T-helper 1 cell treated with Interleukin-12 subunit alpha and Interleukin-12 subunit beta and Interleukin-4 antibody, amounts not matched to agents 30 μg/mL and 1 μg/mL, for 36 hours (primary cell): ENCODE results near the gene PHRF1.
A peak's percentile ranks its signal among the peaks of the same experiment; 100 is the strongest.

ENCODE experiments used
- H3K27ac Mint-ChIP-seq: one replicate; pipeline ENCODE4 v1.8.0; 2021; ENCODE audit warnings: mild to moderate bottlenecking, mixed read lengths
- H3K27me3 Mint-ChIP-seq: one replicate; pipeline ENCODE4 v1.8.0; 2021; ENCODE audit warnings: low read depth, mixed read lengths
- H3K36me3 Mint-ChIP-seq: one replicate; pipeline ENCODE4 v1.8.0; 2021; ENCODE audit warnings: low read depth, mixed read lengths
- H3K4me1 Mint-ChIP-seq: one replicate; pipeline ENCODE4 v1.8.0; 2021; ENCODE audit warnings: low read depth, mixed read lengths
- H3K4me3 Mint-ChIP-seq: one replicate; pipeline ENCODE4 v1.8.0; 2021; ENCODE audit warnings: mild to moderate bottlenecking, moderate library complexity, mixed read lengths
- H3K9me3 Mint-ChIP-seq: one replicate; pipeline ENCODE4 v1.8.0; 2021; ENCODE audit warnings: mixed read lengths

Gene PHRF1

GRCh38 chr11:624705-625635 lies 48.7 kb downstream of the PHRF1 start, which contains the start of gene CDHR5:
Gene CDHR5 (minus strand): TSS chr11:624955. CDS start chr11:624902, 53 bp downstream.
- H3K4me1 Mint-ChIP-seq: peaks cover 16% of the 10 kb centered on the region
- H3K4me3 Mint-ChIP-seq: no peak within 1 kb of the TSS
- H3K27ac Mint-ChIP-seq: no peak within 1 kb of the TSS
- peaks cover 23% of the 10 kb centered on the region for H3K27me3 Mint-ChIP-seq
- no peaks in the 10 kb centered on the region for H3K9me3 Mint-ChIP-seq
- H3K36me3 Mint-ChIP-seq: peaks cover 1% of the 10 kb centered on the region

DNA sequence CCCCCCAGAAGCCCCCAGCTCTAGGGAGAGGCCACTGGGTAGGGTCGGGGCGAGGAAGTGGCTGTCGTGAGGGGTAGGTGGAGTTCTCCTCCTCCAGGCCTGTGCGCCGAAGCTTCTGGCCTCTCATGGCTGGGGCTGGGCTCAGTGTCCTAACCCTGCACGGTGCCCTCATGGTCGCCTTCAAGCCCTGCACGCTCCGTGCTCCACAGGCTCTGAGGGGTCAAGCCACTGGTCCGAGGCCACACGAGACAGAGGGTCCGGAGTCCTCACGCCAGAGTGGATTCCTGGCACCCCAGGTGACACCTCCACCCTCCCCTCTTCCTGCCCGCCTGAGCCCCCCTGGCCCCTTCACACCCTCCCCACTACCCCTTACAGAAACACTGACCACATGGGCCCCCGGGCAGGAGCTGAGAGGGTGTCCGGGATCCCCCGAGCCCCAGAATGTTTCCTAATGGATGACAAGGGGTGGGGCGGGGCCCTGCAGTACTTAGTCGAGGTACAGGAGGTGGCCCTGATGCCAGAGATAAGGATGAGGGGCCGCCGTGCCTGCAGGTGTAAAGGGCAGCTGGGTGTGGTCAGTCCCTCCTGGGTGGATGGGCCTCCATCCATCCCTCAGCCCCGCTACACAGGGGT lies 49.5 kb downstream of the PHRF1 start:
- Mint-ChIP-seq H3K4me1 (peaks cover 16% of the 10 kb centered on the region), H3K4me3 (no peak overlapping the region), H3K27me3 (peaks cover 23% of the 10 kb centered on the region), H3K36me3 (peaks cover 1% of the 10 kb centered on the region), H3K27ac (no peak overlapping the region), H3K9me3 (no peaks in the 10 kb centered on the region)

- Mint-ChIP-seq H3K36me3 (peaks cover 1% of the 10 kb centered on the region), H3K27me3 (peaks cover 23% of the 10 kb centered on the region), H3K4me3 (no peak within 1 kb of the TSS), H3K9me3 (no peaks in the 10 kb centered on the region), H3K4me1 (peaks cover 16% of the 10 kb centered on the region), H3K27ac (no peak within 1 kb of the TSS)
Measured at GRCh38 chr11:626475-627307, 50.4 kb downstream of the PHRF1 start, which contains the start of gene SCT. Gene SCT (minus strand): TSS chr11:627181. CDS start chr11:627143, 38 bp downstream.

DNA sequence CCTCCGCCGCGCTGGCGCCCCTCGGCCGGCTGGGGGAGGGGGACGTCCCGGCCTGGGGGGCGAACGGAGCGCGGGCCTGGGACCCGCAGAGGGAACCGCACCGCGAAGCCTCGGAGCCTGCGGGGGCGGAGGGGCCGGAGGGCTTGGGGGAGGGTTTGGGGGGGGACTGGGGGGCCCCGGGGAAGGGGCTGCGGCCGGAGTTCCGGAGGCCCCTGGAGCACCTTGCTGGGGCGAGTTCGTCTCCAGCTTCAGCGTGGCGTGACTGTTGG lies 51.0 kb downstream of the PHRF1 start:
- Mint-ChIP-seq H3K36me3 (peaks cover 1% of the 10 kb centered on the region), H3K4me1 (peaks cover 16% of the 10 kb centered on the region), H3K4me3 (no peak overlapping the region), H3K9me3 (no peaks in the 10 kb centered on the region), H3K27ac (no peak overlapping the region), H3K27me3 (peaks cover 23% of the 10 kb centered on the region)

DNA sequence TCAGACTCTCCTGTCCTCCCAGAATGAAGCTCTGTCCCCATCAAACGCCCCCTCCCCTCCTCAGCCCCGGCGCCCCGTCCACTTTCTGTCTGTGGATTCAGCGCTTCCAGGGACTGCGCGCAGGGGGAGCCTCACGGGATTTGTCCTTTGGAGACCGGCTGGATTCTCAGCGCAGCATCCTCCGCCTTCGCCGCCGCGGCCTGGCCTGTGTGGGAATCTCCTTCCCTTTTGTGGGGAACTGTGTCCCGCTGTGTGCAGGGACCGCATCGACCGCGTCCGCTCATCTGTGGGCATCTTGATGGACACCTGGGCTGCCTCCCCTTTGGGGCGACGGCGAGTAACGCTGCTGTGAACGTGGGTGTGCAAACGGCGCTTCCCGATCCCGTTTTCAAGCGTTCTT lies 51.8 kb downstream of the PHRF1 start:
- H3K27ac Mint-ChIP-seq: no peak overlapping the region
- H3K36me3 Mint-ChIP-seq: peaks cover 1% of the 10 kb centered on the region
- H3K4me1 Mint-ChIP-seq: peaks cover 16% of the 10 kb centered on the region
- no peaks in the 10 kb centered on the region for H3K9me3 Mint-ChIP-seq
- no peak overlapping the region for H3K4me3 Mint-ChIP-seq
- peaks cover 23% of the 10 kb centered on the region for H3K27me3 Mint-ChIP-seq

DNA sequence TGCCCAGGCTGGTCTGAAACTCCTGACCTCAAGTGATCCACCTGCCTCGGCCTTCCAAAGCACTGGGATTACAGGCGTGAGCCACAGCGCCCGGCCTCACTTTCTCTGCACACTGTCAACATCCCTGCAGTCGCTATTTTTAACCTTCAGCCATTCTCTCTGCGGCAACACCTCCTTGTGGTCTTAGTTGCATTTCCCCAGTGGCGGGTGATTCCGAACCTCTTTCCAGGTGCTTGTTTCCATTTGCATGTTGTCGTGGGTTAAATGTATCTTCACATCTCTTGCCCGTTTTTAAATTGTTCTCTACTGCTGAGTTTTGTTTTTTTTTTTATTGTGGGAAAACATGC lies 52.9 kb downstream of the PHRF1 start:
- peaks cover 1% of the 10 kb centered on the region for H3K36me3 Mint-ChIP-seq
- peak overlapping the region; percentile 17 for H3K4me3 Mint-ChIP-seq
- peaks cover 16% of the 10 kb centered on the region for H3K4me1 Mint-ChIP-seq
- no peak overlapping the region for H3K27ac Mint-ChIP-seq
- peaks cover 23% of the 10 kb centered on the region for H3K27me3 Mint-ChIP-seq
- H3K9me3 Mint-ChIP-seq: no peaks in the 10 kb centered on the region

- Mint-ChIP-seq H3K9me3 (no peaks in the 10 kb centered on the region), H3K36me3 (peaks cover 1% of the 10 kb centered on the region), H3K4me1 (peaks cover 16% of the 10 kb centered on the region), H3K4me3 (no peak overlapping the region), H3K27ac (no peak overlapping the region), H3K27me3 (peaks cover 23% of the 10 kb centered on the region)
Measured at GRCh38 chr11:630871-631270, 54.6 kb downstream of the PHRF1 start.

- no peak overlapping the region for H3K4me3 Mint-ChIP-seq
- H3K9me3 Mint-ChIP-seq: no peaks in the 10 kb centered on the region
- H3K27ac Mint-ChIP-seq: no peak overlapping the region
- no peaks in the 10 kb centered on the region for H3K4me1 Mint-ChIP-seq
- H3K27me3 Mint-ChIP-seq: peaks cover 30% of the 10 kb centered on the region
- H3K36me3 Mint-ChIP-seq: no peaks in the 10 kb centered on the region
Measured at GRCh38 chr11:635945-636510, 59.8 kb downstream of the PHRF1 start.

DNA sequence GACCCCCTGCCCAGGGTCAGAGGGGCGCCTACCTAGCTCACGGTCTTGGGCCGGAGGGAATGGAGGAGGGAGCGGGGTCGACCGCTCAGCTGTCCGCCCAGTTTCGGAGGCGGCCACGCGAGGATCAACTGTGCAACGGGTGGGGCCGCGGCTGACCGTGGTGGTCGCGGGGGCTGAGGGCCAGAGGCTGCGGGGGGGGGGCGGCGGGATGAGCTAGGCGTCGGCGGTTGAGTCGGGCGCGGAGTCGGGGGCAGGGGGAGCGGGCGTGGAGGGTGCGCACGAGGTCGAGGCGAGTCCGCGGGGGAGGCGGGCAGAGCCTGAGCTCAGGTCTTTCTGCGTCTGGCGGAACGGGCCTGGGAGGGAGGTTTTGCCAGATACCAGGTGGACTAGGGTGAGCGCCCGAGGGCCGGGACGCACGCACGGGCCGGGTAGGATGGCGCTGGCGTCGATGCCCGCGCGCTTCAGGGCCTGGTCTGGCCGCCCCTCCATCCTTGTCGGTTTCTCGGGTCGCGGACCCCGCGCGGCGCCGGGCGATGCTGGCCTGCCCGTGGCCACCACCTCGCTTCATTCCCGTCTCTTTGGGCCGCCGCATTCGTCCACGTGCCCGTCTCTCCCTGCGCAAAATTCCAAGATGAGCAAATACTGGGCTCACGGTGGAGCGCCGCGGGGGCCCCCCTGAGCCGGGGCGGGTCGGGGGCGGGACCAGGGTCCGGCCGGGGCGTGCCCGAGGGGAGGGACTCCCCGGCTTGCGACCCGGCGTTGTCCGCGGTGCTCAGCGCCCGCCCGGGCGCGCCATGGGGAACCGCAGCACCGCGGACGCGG lies 60.5 kb downstream of the PHRF1 start, which contains the start of gene DRD4:
TSS of gene DRD4 (plus strand) at position 759 of the 822 bp plus-strand sequence. CDS start at position 795, 36 bp downstream.
- Mint-ChIP-seq H3K36me3 (peaks cover 1% of the 10 kb centered on the region), H3K27me3 (peaks cover 30% of the 10 kb centered on the region), H3K9me3 (no peaks in the 10 kb centered on the region), H3K4me3 (no peak within 1 kb of the TSS), H3K4me1 (no peaks in the 10 kb centered on the region), H3K27ac (no peak within 1 kb of the TSS)

DNA sequence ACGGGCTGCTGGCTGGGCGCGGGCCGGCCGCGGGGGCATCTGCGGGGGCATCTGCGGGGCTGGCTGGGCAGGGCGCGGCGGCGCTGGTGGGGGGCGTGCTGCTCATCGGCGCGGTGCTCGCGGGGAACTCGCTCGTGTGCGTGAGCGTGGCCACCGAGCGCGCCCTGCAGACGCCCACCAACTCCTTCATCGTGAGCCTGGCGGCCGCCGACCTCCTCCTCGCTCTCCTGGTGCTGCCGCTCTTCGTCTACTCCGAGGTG lies 61.0 kb downstream of the PHRF1 start:
- Mint-ChIP-seq H3K27ac (no peak overlapping the region), H3K27me3 (peaks cover 30% of the 10 kb centered on the region), H3K4me1 (no peaks in the 10 kb centered on the region), H3K4me3 (no peak overlapping the region), H3K9me3 (no peaks in the 10 kb centered on the region), H3K36me3 (peaks cover 1% of the 10 kb centered on the region)

DNA sequence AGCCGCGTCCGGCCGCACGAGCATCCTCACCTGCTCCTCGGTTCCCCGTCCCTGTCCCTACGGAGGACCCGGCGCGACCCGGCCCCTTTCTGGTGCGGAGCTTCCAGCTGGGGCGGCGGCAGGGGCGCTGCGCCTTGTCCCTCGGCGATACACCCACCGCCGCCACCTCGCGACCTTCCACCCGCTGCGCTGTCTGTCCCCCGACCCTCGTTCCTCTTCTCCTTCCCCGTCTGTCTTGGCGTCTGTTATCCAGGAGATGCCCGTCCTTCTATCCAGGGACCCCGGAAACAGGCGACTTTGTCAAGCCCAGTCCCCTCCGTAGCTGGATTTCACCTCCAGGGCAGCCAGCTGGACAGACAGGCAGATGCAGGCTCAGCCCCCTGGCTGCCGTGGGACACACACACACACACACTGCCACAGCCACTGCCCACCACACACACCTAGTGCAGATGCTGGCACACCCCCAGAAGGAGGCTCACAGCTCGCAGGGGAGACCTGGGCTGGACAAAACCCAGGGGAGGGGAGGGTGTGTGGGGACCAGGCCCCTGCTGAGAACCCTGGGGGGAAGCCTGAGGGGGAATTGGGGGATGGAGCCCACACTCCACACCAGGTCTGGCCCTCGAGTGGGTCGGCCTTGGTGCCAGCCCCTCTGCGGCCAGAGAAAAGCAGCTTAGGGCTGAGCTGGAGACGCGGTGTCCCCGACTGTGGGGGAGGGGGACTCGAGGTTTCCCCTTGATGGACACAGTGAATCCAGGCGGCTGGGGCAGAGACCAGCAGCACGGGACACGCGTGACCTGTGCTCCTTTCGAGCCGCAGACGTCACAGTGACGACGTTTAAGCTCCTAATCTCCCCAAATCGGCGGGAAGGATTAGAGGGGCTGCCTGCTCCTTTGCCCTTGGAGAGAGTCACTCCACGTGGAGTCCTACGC lies 61.6 kb downstream of the PHRF1 start:
- H3K9me3 Mint-ChIP-seq: no peaks in the 10 kb centered on the region
- peaks cover 1% of the 10 kb centered on the region for H3K36me3 Mint-ChIP-seq
- no peak overlapping the region for H3K27ac Mint-ChIP-seq
- H3K4me3 Mint-ChIP-seq: no peak overlapping the region
- H3K27me3 Mint-ChIP-seq: peaks cover 30% of the 10 kb centered on the region
- H3K4me1 Mint-ChIP-seq: no peaks in the 10 kb centered on the region

- H3K9me3 Mint-ChIP-seq: no peaks in the 10 kb centered on the region
Measured at GRCh38 chr11:638631-639331, 62.5 kb downstream of the PHRF1 start.

More at GRCh38 chr11:638631-639331, 62.5 kb downstream of the PHRF1 start:
- Mint-ChIP-seq H3K36me3 (peaks cover 1% of the 10 kb centered on the region), H3K4me1 (no peaks in the 10 kb centered on the region), H3K27me3 (peaks cover 30% of the 10 kb centered on the region), H3K4me3 (no peak overlapping the region), H3K27ac (no peak overlapping the region)
